GM21528 (cell line): ENCODE measurements around the gene ADAMTS4.
A peak's percentile ranks its signal among the peaks of the same experiment; 100 is the strongest.

Experiments
- ATAC-seq: cut with Tn5 transposase; IDR thresholded peaks from one replicate; pipeline ENCODE4 v1.9.1; 2021; ENCODE audit warnings: mild to moderate bottlenecking, moderate library complexity; ENCODE audit not compliant: unreplicated experiment, low FRiP score

The ADAMTS4 gene

DNA sequence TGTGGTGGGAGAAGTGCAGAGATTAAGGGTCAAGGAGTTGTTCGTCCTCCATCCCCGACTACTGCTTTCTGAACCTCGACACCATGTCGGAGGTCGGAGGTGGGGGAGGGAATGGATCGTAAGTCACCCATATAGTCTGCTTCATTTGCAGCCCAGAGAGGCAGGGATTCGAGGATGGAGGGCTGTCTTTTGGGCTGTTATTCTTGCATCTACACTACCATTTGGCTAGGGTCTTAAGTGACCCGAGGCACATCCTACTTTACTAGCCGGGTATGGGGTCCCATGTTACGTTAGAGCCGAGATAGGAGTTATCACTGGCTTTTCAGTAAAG is 39.0 kb downstream of the ADAMTS4 start:
- ATAC-seq = peak; percentile 3

DNA sequence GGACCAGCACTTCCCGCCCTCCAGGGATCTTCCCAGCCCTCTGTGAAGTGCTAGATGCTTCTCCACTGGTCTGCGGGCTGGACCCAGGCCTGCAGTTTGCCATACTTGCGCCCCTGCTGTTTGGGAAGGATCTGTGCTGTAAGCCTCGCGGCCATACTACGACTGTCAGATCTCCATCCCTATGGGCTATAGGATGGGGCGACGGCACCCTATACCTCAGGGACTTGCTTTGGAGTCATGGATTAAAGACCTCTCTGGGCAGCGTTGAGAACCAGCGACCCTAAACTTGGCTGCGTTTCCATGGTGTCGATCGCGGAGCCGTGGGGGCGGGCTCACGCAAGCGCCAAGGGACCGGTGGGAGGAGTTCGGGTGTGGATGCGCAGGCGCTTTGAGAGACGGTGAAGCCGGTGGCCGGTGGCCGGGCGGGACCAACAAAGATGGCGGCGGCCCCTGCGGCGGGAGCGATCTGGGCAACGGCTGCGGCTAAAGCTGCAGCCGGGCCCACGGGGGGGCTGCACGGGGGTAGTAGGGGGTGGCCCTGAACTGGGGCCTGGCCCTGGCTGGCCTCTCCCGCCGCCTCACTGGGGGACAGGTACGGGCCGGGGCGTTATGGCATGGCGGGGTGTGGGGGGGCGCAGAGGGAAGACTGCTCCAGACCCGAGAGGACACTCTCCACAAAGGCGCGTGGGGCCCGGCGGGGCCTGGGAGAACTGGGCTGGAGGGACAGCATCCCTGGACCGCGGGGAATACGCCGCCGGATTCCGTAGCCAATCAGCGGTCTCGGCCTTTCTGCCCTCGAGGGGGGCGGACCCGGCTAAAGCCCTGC is 39.6 kb downstream of the ADAMTS4 start, which contains the start of gene USP21:
Gene USP21 (plus strand): TSS at position 414 of the 826 bp plus-strand sequence. CDS start 1,141 bp downstream, outside the sequence.
- ATAC-seq = peak; percentile 59

DNA sequence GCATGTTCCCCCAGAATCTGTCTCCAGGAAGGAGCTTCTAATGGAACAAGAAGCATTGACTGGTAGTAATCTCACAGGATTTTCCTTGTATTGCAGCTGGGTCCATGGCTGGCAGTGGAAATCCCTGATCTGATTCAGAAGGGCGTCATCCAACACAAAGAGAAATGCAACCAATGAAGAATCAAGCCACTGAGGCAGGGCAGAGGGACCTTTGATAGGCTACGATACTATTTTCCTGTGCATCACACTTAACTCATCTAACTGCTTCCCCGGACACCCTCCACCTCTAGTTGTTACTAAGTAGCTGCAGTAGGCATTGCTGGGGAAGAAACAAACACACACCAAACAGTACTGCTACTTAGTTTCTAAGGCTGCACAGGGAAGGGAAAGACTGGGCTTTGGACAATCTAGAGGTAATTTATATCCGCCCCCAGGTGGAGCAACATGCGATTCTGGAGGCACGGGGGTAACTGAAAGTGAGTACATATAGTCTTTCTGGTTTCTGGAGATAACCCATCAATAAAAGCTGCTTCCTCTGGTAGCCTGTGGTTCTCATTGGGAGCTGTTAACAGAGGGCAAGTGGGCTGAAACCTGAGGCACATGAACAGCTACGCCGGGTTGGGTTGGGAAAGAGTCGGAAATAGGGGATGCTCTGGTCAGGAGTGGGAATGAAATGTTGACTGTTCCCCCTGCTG is 40.4 kb downstream of the ADAMTS4 start:
- peak; percentile 10 for ATAC-seq

DNA sequence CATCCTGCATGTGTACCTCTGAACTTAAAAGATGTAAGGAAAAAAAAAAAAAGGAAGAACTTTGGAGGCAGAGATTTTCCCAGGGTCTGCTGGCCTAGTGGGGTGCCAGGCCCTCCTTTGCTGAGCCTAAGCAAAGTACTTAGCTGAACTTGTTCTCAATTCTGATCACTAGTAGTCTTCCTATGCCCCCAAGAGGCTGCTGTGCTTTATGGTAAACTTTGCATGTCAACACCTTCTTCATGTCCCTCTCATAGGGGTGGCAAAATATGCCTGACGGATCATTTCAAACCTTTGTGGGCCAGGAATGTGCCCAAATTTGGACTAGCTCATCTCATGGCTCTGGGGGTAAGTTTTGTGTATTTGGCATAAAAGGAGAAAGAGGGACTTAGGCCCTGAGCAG is 41.0 kb downstream of the ADAMTS4 start:
- ATAC-seq = no peak

DNA sequence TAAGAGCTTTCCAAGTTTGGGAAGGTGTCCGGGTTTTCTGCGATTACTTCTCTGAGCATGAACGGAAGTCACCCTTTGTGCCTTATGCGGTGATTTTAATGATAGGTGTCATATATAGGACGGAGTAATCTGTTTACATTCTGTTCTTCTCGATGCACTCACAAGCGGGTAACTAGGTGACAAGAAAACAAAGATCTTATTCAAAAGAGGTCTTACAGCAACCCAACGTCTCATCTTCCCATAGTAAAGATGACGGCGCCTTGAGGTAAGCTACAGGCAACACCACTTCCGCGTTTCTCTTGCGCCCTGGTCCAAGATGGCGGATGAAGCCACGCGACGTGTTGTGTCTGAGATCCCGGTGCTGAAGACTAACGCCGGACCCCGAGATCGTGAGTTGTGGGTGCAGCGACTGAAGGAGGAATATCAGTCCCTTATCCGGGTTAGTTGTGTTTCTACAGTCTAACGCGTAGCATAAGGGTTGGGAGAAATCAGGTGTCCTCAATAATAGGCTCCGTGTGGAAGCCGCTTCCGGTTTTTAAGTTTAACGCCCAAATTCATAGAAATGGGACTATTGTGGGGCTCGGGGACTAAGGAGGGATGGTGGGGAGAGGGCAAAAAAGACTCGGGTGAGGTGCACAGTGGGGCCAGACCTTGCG is 45.0 kb downstream of the ADAMTS4 start, which contains the start of gene UFC1:
Gene UFC1 (plus strand): TSS at position 297 of the 656 bp plus-strand sequence. CDS start 20 bp downstream, at position 317.
- peak; percentile 80 for ATAC-seq

DNA sequence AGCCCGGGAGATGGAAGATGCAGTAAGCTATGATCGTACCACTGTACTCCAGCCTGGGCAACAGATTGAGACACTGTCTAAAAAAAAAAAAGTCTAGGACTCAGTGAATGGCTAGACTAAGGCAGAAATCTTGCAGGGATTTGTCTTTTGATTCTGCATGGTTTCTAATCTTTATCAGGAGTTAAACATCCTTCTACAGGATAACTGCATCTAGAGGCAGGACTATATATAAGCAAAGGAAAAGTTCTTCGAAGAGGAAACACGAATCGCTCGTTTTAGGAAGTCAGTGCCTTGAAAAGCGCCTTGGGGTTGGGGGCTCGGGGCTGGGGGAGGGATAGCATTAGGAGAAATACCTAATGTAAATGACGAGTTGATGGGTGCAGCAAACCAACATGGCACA is 45.7 kb downstream of the ADAMTS4 start:
- no peak for ATAC-seq

DNA sequence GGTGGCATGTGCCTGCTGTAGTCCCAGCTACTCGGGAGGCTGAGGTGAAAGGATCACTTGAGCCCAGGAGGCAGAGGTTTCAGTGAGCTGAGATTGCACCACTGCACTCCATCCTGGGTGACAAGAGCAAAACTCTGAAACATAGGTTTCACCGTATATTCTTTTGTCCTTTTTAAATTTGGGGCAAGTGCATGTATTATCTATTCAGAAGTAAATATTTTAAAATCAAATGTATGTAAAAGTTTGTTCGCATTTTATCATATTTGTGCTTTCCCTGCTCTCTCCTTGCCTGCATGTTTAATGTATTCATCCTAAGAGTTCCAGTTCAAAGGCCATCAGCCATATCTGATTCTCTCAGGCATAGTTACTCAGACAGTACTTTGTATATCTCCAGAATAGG is 53.0 kb downstream of the ADAMTS4 start:
- no peak for ATAC-seq

DNA sequence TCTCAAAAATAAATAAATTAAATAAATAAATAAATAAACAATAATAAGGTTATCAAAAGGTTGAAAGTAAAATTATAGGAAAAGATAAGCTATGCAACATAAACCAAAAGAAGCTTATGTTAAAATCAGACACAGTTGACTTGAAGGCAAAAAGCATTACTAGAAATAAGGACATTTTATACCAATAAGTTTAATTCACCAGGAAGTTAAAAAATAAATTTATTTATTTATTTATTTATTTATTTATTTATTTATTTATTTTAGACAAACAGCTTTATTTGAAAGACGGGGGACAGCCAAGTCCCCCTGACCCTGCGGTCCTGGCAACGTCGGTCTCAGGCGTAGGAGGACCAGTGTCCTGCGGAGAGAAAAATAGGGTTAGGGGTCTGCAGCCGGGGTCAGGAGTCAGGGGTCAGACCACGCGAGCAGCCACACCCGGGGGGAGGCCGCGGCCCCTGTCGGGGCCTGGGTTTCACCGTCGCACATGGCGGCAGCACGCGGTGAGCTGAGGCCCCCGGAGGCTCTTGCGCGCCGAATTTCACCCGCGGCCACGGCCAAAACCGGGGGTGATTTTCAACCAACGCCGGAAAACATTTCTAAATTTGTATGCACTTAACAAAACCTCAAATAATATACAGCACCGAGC is 58.0 kb downstream of the ADAMTS4 start:
- ATAC-seq = no peak

DNA sequence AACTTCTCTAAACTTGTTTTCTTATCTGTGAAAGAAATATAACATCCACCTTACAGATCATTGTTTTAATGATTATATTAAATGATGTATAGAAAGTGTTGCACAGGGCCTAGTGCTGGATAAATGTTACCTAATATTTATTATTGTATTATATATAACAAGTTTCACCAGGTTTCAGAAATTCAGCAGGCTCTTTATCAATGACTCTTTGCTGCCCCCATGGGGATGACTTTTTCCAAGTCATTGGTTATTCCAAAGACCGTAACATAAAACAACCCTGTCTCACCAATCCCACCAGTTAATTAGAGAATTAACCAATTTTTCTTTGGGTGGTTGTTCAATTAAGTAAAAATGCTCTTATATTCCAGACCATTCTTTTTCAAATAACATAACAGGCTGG is 59.1 kb downstream of the ADAMTS4 start:
- no peak for ATAC-seq

DNA sequence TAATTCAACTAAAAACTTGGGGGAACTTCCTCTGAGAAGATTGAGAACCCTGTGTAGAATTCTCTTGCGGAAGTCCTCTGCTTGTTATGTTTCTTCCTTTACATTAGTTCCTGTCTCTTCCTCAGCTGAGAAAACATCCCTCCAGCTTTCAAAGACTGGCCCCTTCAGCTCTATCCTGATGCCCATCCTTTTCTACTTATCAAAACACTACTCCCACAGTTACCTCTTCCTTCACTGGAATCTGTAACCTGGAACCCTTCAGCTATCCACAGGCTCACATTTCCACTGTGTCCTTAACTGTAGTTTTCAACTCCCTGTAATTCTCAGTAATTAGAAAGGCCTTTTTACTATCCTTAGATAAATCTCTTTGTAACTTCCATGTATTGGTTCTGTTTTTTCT is 60.4 kb downstream of the ADAMTS4 start:
- ATAC-seq = no peak

DNA sequence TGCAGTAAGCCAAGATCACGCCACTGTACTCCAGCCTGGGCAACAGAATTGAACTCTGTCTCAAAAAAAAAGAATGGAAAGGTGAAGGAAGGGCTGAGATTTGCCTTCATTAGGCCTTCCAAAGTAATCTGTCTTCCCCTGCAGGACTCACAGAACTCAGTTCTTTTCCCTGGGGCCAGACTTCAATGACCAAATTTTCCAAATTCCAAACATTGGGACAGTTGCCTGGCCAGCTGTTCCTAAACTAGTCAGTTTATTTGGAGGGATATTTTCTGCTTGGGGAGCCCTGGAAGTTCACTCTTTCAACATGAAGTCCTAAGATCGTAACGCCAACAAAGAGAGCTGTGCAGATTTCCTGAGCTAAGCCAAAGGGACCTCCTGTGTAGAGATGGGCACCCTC is 61.0 kb downstream of the ADAMTS4 start:
- no peak for ATAC-seq
